PC-9 (cell line): ENCODE data around the gene CATSPER4.

Experiments
- EZH2 ChIP-seq: fragments of 200-600 bp; sonication (generic); IDR thresholded peaks from 2 replicates; pipeline ENCODE4 v1.8.0; 2017; ENCODE audit warnings: antibody characterized with exemption, low read depth
- TF ChIP-seq, protein P1 (sequence below): fragments of 200-600 bp; sonication (generic); conservative IDR thresholded peaks from 2 replicates; pipeline ENCODE4 v1.6.1; 2017; ENCODE audit warnings: mixed run types, antibody characterized with exemption, mild to moderate bottlenecking, moderate library complexity

DNA sequence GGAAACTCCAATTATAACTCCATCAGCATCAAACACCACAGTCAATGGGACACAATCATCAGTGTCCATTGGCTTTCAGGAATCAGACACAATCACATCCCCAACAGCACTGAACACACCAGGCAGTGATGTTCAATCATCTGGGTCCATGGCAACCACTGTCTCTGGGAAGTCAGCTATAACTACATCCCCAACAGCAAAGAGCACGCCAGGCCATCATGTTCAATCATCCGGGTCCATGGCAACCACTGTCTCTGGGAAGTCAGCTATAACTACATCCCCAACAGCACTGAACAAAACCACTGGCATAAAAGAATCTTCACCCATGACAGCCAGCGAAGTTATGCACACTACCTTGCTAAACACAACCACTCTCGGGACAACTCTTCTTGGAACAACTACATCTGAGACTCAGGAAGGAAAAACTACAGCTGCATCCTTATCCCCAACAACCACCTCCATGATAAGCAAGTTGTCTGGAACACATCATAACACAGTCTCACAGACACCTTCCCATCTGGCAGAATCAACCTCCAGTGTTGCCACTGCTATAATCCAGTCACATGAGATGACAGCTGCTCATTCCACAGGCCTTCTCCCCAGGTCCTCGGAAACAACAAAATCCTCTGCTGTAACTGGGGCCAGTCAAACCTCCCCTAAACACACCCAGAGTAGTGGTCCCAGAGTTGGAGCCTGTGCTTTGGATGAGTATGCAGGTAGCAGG, 19.9 kb downstream of the CATSPER4 start:
- TF ChIP-seq, protein P1, sequence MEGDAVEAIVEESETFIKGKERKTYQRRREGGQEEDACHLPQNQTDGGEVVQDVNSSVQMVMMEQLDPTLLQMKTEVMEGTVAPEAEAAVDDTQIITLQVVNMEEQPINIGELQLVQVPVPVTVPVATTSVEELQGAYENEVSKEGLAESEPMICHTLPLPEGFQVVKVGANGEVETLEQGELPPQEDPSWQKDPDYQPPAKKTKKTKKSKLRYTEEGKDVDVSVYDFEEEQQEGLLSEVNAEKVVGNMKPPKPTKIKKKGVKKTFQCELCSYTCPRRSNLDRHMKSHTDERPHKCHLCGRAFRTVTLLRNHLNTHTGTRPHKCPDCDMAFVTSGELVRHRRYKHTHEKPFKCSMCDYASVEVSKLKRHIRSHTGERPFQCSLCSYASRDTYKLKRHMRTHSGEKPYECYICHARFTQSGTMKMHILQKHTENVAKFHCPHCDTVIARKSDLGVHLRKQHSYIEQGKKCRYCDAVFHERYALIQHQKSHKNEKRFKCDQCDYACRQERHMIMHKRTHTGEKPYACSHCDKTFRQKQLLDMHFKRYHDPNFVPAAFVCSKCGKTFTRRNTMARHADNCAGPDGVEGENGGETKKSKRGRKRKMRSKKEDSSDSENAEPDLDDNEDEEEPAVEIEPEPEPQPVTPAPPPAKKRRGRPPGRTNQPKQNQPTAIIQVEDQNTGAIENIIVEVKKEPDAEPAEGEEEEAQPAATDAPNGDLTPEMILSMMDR = no peak
- no peak for TF ChIP-seq EZH2
